Nephron (organoid): ENCODE measurements around the gene SALL3.

ENCODE experiments used
- H3K27ac Mint-ChIP-seq, 3 experiments: 2 replicates each; pipeline ENCODE4 v1.8.0; 2020; ENCODE audit warnings: mixed read lengths in 3 of 3, mild to moderate bottlenecking in 2 of 3, moderate library complexity in 1 of 3
- H3K27me3 Mint-ChIP-seq: 2 replicates; pipeline ENCODE4 v1.8.0; 2021; ENCODE audit warnings: low read depth, mild to moderate bottlenecking, moderate library complexity, mixed read lengths
- H3K36me3 Mint-ChIP-seq: 2 replicates; pipeline ENCODE4 v1.8.0; 2020; ENCODE audit warnings: low read depth, mixed read lengths
- H3K4me1 Mint-ChIP-seq: 2 replicates; pipeline ENCODE4 v1.8.0; 2020; ENCODE audit warnings: mixed read lengths
- H3K4me3 Mint-ChIP-seq, 3 experiments: 2 replicates each; pipeline ENCODE4 v1.8.0; 2020; ENCODE audit warnings: mild to moderate bottlenecking in 3 of 3, mixed read lengths in 3 of 3, moderate library complexity in 2 of 3
- H3K9me3 Mint-ChIP-seq: 2 replicates; pipeline ENCODE4 v1.8.0; 2020; ENCODE audit warnings: mixed read lengths
- CTCF ChIP-seq, 3 experiments: fragments of 200-600 bp; sonication (generic); IDR thresholded peaks; one replicate each; pipeline ENCODE4 v1.5.0; 2021; ENCODE audit warnings: antibody characterized with exemption in 3 of 3; ENCODE audit not compliant: unreplicated experiment in 3 of 3

SALL3 gene

GRCh38 chr18:78979730-78980278 is at the start of gene SALL3:
Gene SALL3, plus strand, starts transcription at chr18:78979818. Its CDS starts 457 bp downstream, at chr18:78980275.
- Mint-ChIP-seq H3K4me1 (peaks cover 26% of the 10 kb centered on the region), H3K27me3 (peaks cover 82% of the 10 kb centered on the region), H3K36me3 (no peaks in the 10 kb centered on the region), H3K4me3 (peak within 1 kb of the TSS; percentile 80 to 84 (median 84)), H3K27ac (peak within 1 kb of the TSS in 1 of 3 experiments; percentile 59), H3K9me3 (peaks cover 8% of the 10 kb centered on the region)
- no peak for TF ChIP-seq CTCF (IDR thresholded peaks at IDR 0.05; ENCODE audit: unreplicated experiment in 3 of 3)

- H3K27ac Mint-ChIP-seq = no peak overlapping the region
- H3K36me3 Mint-ChIP-seq = no peaks in the 10 kb centered on the region
- no peak for TF ChIP-seq CTCF (IDR thresholded peaks at IDR 0.05; ENCODE audit: unreplicated experiment in 3 of 3)
- H3K27me3 Mint-ChIP-seq = peaks cover 26% of the 10 kb centered on the region
- H3K4me3 Mint-ChIP-seq = no peak overlapping the region
- H3K9me3 Mint-ChIP-seq = peaks cover 4% of the 10 kb centered on the region
- no peaks in the 10 kb centered on the region for H3K4me1 Mint-ChIP-seq
These were observed 47.3 kb upstream of the SALL3 start for GRCh38 chr18:78932281-78932680.

- peaks cover 26% of the 10 kb centered on the region for H3K27me3 Mint-ChIP-seq
- H3K4me1 Mint-ChIP-seq = no peaks in the 10 kb centered on the region
These were observed 45.6 kb upstream of the SALL3 start for GRCh38 chr18:78934003-78934402.

GRCh38 chr18:78934551-78935225 is 44.9 kb upstream of the SALL3 start:
- TF ChIP-seq CTCF (IDR thresholded peaks at IDR 0.05; ENCODE audit: unreplicated experiment in 3 of 3) = no peak
- no peaks in the 10 kb centered on the region for H3K36me3 Mint-ChIP-seq
- no peaks in the 10 kb centered on the region for H3K4me1 Mint-ChIP-seq
- no peak overlapping the region for H3K4me3 Mint-ChIP-seq
- H3K27ac Mint-ChIP-seq = no peak overlapping the region
- H3K9me3 Mint-ChIP-seq = no peaks in the 10 kb centered on the region
- H3K27me3 Mint-ChIP-seq = peaks cover 27% of the 10 kb centered on the region

More at GRCh38 chr18:78934003-78934402, 45.6 kb upstream of the SALL3 start:
- no peak for TF ChIP-seq CTCF (IDR thresholded peaks at IDR 0.05; ENCODE audit: unreplicated experiment in 3 of 3)
- Mint-ChIP-seq H3K27ac (no peak overlapping the region), H3K36me3 (no peaks in the 10 kb centered on the region), H3K4me3 (no peak overlapping the region), H3K9me3 (peaks cover 2% of the 10 kb centered on the region)

GRCh38 chr18:78935406-78935805 is 44.2 kb upstream of the SALL3 start:
- H3K4me1 Mint-ChIP-seq = peaks cover 5% of the 10 kb centered on the region
- TF ChIP-seq CTCF (IDR thresholded peaks at IDR 0.05; ENCODE audit: unreplicated experiment in 3 of 3) = no peak
- no peak overlapping the region for H3K4me3 Mint-ChIP-seq
- H3K27ac Mint-ChIP-seq = no peak overlapping the region
- H3K36me3 Mint-ChIP-seq = no peaks in the 10 kb centered on the region
- no peaks in the 10 kb centered on the region for H3K9me3 Mint-ChIP-seq
- peaks cover 28% of the 10 kb centered on the region for H3K27me3 Mint-ChIP-seq
